HCT116 (cell line): ENCODE data around the gene IL17REL. TPM values are rescaled to one million over a fixed set of nuclear protein-coding genes. Genes with fewer than 3 reads are reported as not detected.

ENCODE experiments used
- ATAC-seq: fragments of 200-7000 bp; cut with Tn5 transposase; 2 replicates; pipeline ENCODE4 v1.9.1; 2020; ENCODE audit warnings: mild to moderate bottlenecking, moderate library complexity
- BruUV-seq: library from RNA; stranded (reverse); fragments of 400-500 nt; replicated peaks from 2 replicates; lab custom pipeline; 2021; lab: Mats Ljungman, UMichigan
- CTCF ChIA-PET: fragments of 300-600 bp; sonication (Branson Sonifier 250); formaldehyde crosslinking; loops from one replicate; lab custom pipeline; 2021; ENCODE audit warnings: antibody characterized with exemption; lab: Charles Lee
- POLR2A ChIA-PET: fragments of 300-600, 350-600 bp; sonication (Branson Sonifier 250); formaldehyde crosslinking; loops from one replicate; lab custom pipeline; 2021; ENCODE audit warnings: antibody characterized with exemption; lab: Charles Lee
- RAD21 ChIA-PET, 2 experiments: fragments of 300-600 bp; sonication (Branson Sonifier 250); formaldehyde crosslinking; loops; one replicate each; lab custom pipeline; 2023; ENCODE audit warnings: low total read pairs in 2 of 2; ENCODE audit not compliant: uncharacterized antibody in 2 of 2, unreplicated experiment in 2 of 2, low non-redundant PET in 1 of 2; lab: Charles Lee
- DNase-seq: peaks from one replicate; pipeline ENCODE4 v3.0.0-alpha.2; 2010; ENCODE audit warnings: low read depth, low spot score
- H2AFZ ChIP-seq: fragments of 200-600 bp; shearing (Covaris generic), sonication (generic); 2 replicates; pipeline ENCODE4 v1.6.1; 2017; ENCODE audit warnings: low read depth, mixed run types, mixed read lengths, antibody characterized with exemption, low read length; ENCODE audit not compliant: poor library complexity, severe bottlenecking
- H3K27ac ChIP-seq: 2 replicates; pipeline ENCODE4 v1.5.1; 2012; ENCODE audit warnings: low read depth, low read length
- H3K27me3 ChIP-seq: fragments of 200-600 bp; sonication (generic); 2 replicates; pipeline ENCODE4 v1.6.1; 2016; ENCODE audit warnings: mixed run types, low read length, mixed read lengths; ENCODE audit not compliant: insufficient read depth
- H3K36me3 ChIP-seq, 2 experiments: fragments of 200-500 bp in 1 of 2; fragments of 200-600 bp in 1 of 2; sonication (Bioruptor generic) in 1 of 2; sonication (generic) in 1 of 2; 2 replicates each; pipeline versions ENCODE4 v1.5.1 to v1.6.1; 2014 to 2016; ENCODE audit warnings: low read length in 2 of 2, inconsistent platforms in 1 of 2, mixed read lengths in 1 of 2, mixed run types in 1 of 2; ENCODE audit not compliant: insufficient read depth in 2 of 2, control insufficient read depth in 1 of 2
- H3K4me1 ChIP-seq, 2 experiments: fragments of 200-600 bp in 1 of 2; sonication (generic) in 1 of 2; 2 replicates each; pipeline versions ENCODE4 v1.5.1 to v1.6.1; 2012 to 2017; ENCODE audit warnings: low read length in 2 of 2, inconsistent platforms in 1 of 2, mild to moderate bottlenecking in 1 of 2, mixed read lengths in 1 of 2, mixed run types in 1 of 2, moderate library complexity in 1 of 2; ENCODE audit not compliant: insufficient read depth in 2 of 2, control insufficient read depth in 1 of 2
- H3K4me2 ChIP-seq: fragments of 200-600 bp; sonication (generic); 2 replicates; pipeline ENCODE4 v1.6.1; 2017; ENCODE audit warnings: mixed run types, low read length, mixed read lengths
- H3K4me3 ChIP-seq, 2 experiments: fragments of 200-600 bp in 1 of 2; sonication (generic) in 1 of 2; replicated peaks in 1 of 2; 2 replicates each; pipeline ENCODE4 v1.5.1; 2011 to 2016; ENCODE audit warnings: low read length in 2 of 2, control low read depth in 1 of 2, low read depth in 1 of 2, mild to moderate bottlenecking in 1 of 2, mixed read lengths in 1 of 2, mixed run types in 1 of 2
- H3K79me2 ChIP-seq: fragments of 200-600 bp; sonication (generic); 2 replicates; pipeline ENCODE4 v1.6.1; 2017; ENCODE audit warnings: mild to moderate bottlenecking, mixed run types, low read length, moderate library complexity, mixed read lengths; ENCODE audit not compliant: insufficient read depth
- H3K9ac ChIP-seq: fragments of 200-600 bp; sonication (generic); 2 replicates; pipeline ENCODE4 v1.6.1; 2016; ENCODE audit warnings: low read length, mixed read lengths
- H3K9me2 ChIP-seq: fragments of 200-600 bp; sonication (generic), shearing (Covaris generic); 2 replicates; pipeline ENCODE4 v1.6.1; 2017; ENCODE audit warnings: mixed run types, mild to moderate bottlenecking, moderate library complexity; ENCODE audit not compliant: insufficient read depth
- H3K9me3 ChIP-seq, 2 experiments: fragments of 200-500 bp in 1 of 2; fragments of 200-600 bp in 1 of 2; sonication (Bioruptor generic) in 1 of 2; sonication (generic) in 1 of 2; 2 replicates each; pipeline ENCODE4 v1.6.1; 2014 to 2017; ENCODE audit warnings: low read length in 2 of 2, mixed read lengths in 2 of 2, inconsistent platforms in 1 of 2, low read depth in 1 of 2, mild to moderate bottlenecking in 1 of 2, mixed run types in 1 of 2, moderate library complexity in 1 of 2; ENCODE audit not compliant: control insufficient read depth in 1 of 2, insufficient read depth in 1 of 2
- H4K20me1 ChIP-seq: fragments of 200-600 bp; sonication (generic), shearing (Covaris generic); 2 replicates; pipeline ENCODE4 v1.6.1; 2017; ENCODE audit warnings: mixed run types, mild to moderate bottlenecking, moderate library complexity; ENCODE audit not compliant: insufficient read depth
- CBX3 ChIP-seq: IDR thresholded peaks from 2 replicates; pipeline ENCODE4 v1.6.1; 2012; ENCODE audit warnings: low read depth
- CEBPB ChIP-seq: IDR thresholded peaks from 2 replicates; pipeline ENCODE4 v1.6.1; 2012; ENCODE audit warnings: low read depth
- EGR1 ChIP-seq: IDR thresholded peaks from 2 replicates; pipeline ENCODE4 v1.6.1; 2012; ENCODE audit warnings: low read depth
- ELF1 ChIP-seq: IDR thresholded peaks from 2 replicates; pipeline ENCODE4 v1.6.1; 2012; ENCODE audit warnings: low read depth, borderline replicate concordance
- EZH2 ChIP-seq: fragments of 200-600 bp; sonication (generic); IDR thresholded peaks from 2 replicates; pipeline ENCODE4 v1.6.1; 2017; ENCODE audit warnings: antibody characterized with exemption, mixed run types
- EZH2phosphoT487 ChIP-seq: fragments of 200-600 bp; IDR thresholded peaks from 2 replicates; pipeline ENCODE4 v1.6.1; 2018; ENCODE audit warnings: antibody characterized with exemption, borderline replicate concordance
- JUND ChIP-seq: IDR thresholded peaks from 2 replicates; pipeline ENCODE4 v1.6.1; 2012
- POLR2A ChIP-seq: IDR thresholded peaks from 2 replicates; pipeline ENCODE4 v1.7.0; 2011; ENCODE audit warnings: borderline replicate concordance; ENCODE audit not compliant: insufficient read depth, insufficient read length; ENCODE audit errors: extremely low read depth
- POLR2AphosphoS5 ChIP-seq: IDR thresholded peaks from 2 replicates; pipeline ENCODE4 v1.6.1; 2011; ENCODE audit warnings: mild to moderate bottlenecking, low read depth, low read length, moderate library complexity
- SIN3A ChIP-seq: IDR thresholded peaks from 2 replicates; pipeline ENCODE4 v1.6.1; 2012; ENCODE audit warnings: low read depth
- SP1 ChIP-seq: IDR thresholded peaks from 2 replicates; pipeline ENCODE4 v1.6.1; 2012; ENCODE audit warnings: low read depth
- SRF ChIP-seq: IDR thresholded peaks from 2 replicates; pipeline ENCODE4 v1.6.1; 2012; ENCODE audit warnings: low read depth
- TCF7L2 ChIP-seq: IDR thresholded peaks from 2 replicates; pipeline ENCODE4 v1.7.0; 2011; ENCODE audit warnings: borderline replicate concordance, inconsistent platforms; ENCODE audit not compliant: insufficient read depth, insufficient read length; ENCODE audit errors: extremely low read depth
- YY1 ChIP-seq: IDR thresholded peaks from 2 replicates; pipeline ENCODE4 v1.6.1; 2011; ENCODE audit warnings: low read length, low read depth, moderate library complexity, mild to moderate bottlenecking; ENCODE audit not compliant: insufficient replicate concordance; ENCODE audit errors: extremely low read depth
- ZFX ChIP-seq: fragments of 450-650 bp; IDR thresholded peaks from 2 replicates; pipeline ENCODE4 v1.6.1; 2017
- ZNF274 ChIP-seq: fragments of 200-500 bp; sonication (Bioruptor generic); IDR thresholded peaks from 2 replicates; pipeline ENCODE4 v1.6.1; 2014; ENCODE audit warnings: mild to moderate bottlenecking, low read depth, low read length, inconsistent platforms
- intact Hi-C: fragments of 100-400 bp; cut with micrococcal nuclease; formaldehyde crosslinking; loops from 2 replicates; pipeline ENCODE4 v1.10.0; 2022
- total RNA-seq: library from RNA; stranded (reverse); gene quantifications from one replicate; pipeline ENCODE4 v1.2.1, GENCODE V29; 2021; ENCODE audit not compliant: unreplicated experiment
- TF ChIP-seq, protein P1 (sequence below): IDR thresholded peaks from 2 replicates; pipeline ENCODE4 v1.6.1; 2012
- TF ChIP-seq, protein P2 (sequence below): IDR thresholded peaks from 2 replicates; pipeline ENCODE4 v1.6.1; 2012; ENCODE audit warnings: low read depth
- TF ChIP-seq, protein P3 (sequence below), 3 experiments: fragments of 200-600 bp in 1 of 3; sonication (generic) in 1 of 3; IDR thresholded peaks in 2 of 3; conservative IDR thresholded peaks in 1 of 3; 2 replicates each; pipeline ENCODE4 v1.5.1; 2012 to 2017; ENCODE audit warnings: low read depth in 2 of 3, low read length in 2 of 3, antibody characterized with exemption in 1 of 3, borderline replicate concordance in 1 of 3, control low read depth in 1 of 3, mild to moderate bottlenecking in 1 of 3, mixed read lengths in 1 of 3, mixed run types in 1 of 3, moderate library complexity in 1 of 3; ENCODE audit not compliant: insufficient read depth in 1 of 3
- TF ChIP-seq, protein P4 (sequence below): IDR thresholded peaks from 2 replicates; pipeline ENCODE4 v1.6.1; 2012

IL17REL gene
- total RNA-seq, 1 experiment from 2014 or later, result not detected

DNA sequence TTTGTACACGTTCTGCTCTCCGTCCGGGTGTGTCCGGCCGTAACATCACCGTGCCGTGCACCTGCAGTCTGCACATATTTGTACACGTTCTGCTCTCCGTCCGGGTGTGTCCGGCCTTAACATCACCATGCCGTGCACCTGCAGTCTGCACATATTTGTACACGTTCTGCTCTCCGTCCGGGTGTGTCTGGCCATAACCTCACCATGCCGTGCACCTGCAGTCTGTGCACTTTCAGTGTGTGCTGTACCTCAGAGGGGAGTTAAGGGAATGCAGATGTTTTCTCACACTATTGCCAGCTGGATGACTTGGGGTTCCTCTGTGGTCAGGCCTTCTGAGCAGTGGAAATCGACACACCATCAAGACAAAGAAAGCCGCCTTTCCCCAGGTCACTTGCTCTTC lies 41.3 kb upstream of the IL17REL start (continued):
- TF ChIP-seq, protein P1, sequence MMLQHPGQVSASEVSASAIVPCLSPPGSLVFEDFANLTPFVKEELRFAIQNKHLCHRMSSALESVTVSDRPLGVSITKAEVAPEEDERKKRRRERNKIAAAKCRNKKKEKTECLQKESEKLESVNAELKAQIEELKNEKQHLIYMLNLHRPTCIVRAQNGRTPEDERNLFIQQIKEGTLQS, result no peak
- no peak for TF ChIP-seq EGR1
- TF ChIP-seq, all 23 proteins: peak for 0

DNA sequence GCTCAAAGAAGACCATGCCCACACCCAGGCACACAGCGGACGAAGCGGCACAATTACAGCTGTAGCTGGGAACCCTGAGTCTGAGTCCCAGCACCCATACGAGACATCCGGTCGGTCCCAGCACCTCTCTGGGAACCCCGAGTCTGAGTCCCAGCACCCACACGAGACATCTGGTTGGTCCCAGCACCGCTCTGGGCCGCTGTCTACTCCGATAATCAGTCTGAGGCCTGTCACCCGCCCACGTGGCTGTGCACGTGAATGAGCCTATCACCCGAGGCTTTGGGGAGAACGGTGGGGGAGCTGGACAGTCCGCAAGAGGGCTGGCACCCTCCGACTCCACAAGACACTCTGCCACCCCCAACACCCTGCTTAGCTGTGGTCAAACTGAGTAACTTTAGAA lies 39.4 kb upstream of the IL17REL start:
- no peak overlapping the region for H2AFZ ChIP-seq
- no peaks in the 10 kb centered on the region for H3K9me2 ChIP-seq
- RAD21 ChIA-PET, result no interaction called here
- no peaks in the 10 kb centered on the region for H3K27me3 ChIP-seq
- no peaks in the 10 kb centered on the region for H3K4me1 ChIP-seq
- DNase-seq, result no peak
- H3K9ac ChIP-seq, result no peak overlapping the region
- intact Hi-C loops, result no loop called here
- no peaks in the 10 kb centered on the region for H3K9me3 ChIP-seq
- ATAC-seq, result no peak
- H3K27ac ChIP-seq, result no peak overlapping the region
- H3K4me3 ChIP-seq, result no peak overlapping the region
- no peaks in the 10 kb centered on the region for H4K20me1 ChIP-seq
- CTCF ChIA-PET, result no interaction called here
- no TSS peak for BruUV-seq
- no peaks in the 10 kb centered on the region for H3K36me3 ChIP-seq
- H3K4me2 ChIP-seq, result no peak overlapping the region
- POLR2A ChIA-PET, result no interaction called here
- no peaks in the 10 kb centered on the region for H3K79me2 ChIP-seq
- TF ChIP-seq SRF (no peak), YY1 (no peak), CBX3 (no peak), SP1 (no peak), EZH2 (no peak), ZFX (no peak), EZH2phosphoT487 (no peak), POLR2A (no peak), ELF1 (no peak), TCF7L2 (no peak), ZNF274 (no peak), SIN3A (no peak), CEBPB (no peak), JUND (no peak), POLR2AphosphoS5 (no peak)
- TF ChIP-seq, protein P2, sequence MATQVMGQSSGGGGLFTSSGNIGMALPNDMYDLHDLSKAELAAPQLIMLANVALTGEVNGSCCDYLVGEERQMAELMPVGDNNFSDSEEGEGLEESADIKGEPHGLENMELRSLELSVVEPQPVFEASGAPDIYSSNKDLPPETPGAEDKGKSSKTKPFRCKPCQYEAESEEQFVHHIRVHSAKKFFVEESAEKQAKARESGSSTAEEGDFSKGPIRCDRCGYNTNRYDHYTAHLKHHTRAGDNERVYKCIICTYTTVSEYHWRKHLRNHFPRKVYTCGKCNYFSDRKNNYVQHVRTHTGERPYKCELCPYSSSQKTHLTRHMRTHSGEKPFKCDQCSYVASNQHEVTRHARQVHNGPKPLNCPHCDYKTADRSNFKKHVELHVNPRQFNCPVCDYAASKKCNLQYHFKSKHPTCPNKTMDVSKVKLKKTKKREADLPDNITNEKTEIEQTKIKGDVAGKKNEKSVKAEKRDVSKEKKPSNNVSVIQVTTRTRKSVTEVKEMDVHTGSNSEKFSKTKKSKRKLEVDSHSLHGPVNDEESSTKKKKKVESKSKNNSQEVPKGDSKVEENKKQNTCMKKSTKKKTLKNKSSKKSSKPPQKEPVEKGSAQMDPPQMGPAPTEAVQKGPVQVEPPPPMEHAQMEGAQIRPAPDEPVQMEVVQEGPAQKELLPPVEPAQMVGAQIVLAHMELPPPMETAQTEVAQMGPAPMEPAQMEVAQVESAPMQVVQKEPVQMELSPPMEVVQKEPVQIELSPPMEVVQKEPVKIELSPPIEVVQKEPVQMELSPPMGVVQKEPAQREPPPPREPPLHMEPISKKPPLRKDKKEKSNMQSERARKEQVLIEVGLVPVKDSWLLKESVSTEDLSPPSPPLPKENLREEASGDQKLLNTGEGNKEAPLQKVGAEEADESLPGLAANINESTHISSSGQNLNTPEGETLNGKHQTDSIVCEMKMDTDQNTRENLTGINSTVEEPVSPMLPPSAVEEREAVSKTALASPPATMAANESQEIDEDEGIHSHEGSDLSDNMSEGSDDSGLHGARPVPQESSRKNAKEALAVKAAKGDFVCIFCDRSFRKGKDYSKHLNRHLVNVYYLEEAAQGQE, result no peak
- TF ChIP-seq, protein P3, sequence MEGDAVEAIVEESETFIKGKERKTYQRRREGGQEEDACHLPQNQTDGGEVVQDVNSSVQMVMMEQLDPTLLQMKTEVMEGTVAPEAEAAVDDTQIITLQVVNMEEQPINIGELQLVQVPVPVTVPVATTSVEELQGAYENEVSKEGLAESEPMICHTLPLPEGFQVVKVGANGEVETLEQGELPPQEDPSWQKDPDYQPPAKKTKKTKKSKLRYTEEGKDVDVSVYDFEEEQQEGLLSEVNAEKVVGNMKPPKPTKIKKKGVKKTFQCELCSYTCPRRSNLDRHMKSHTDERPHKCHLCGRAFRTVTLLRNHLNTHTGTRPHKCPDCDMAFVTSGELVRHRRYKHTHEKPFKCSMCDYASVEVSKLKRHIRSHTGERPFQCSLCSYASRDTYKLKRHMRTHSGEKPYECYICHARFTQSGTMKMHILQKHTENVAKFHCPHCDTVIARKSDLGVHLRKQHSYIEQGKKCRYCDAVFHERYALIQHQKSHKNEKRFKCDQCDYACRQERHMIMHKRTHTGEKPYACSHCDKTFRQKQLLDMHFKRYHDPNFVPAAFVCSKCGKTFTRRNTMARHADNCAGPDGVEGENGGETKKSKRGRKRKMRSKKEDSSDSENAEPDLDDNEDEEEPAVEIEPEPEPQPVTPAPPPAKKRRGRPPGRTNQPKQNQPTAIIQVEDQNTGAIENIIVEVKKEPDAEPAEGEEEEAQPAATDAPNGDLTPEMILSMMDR (IDR thresholded peaks at IDR 0.05 in 2 of 3, conservative IDR thresholded peaks at IDR 0.05 in 1 of 3; ENCODE audit: borderline replicate concordance in 1 of 3, insufficient read depth in 1 of 3, low read depth in 2 of 3, low read length in 2 of 3), result no peak
- TF ChIP-seq, protein P4, sequence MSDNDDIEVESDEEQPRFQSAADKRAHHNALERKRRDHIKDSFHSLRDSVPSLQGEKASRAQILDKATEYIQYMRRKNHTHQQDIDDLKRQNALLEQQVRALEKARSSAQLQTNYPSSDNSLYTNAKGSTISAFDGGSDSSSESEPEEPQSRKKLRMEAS, result no peak
- TF ChIP-seq, protein P1, result no peak
